Measurements from ENCODE around the gene ZNF143. TPM values are rescaled to one million over a fixed set of nuclear protein-coding genes. Genes with fewer than 3 reads are reported as not detected.
A peak's percentile ranks its signal among the peaks of the same experiment; 100 is the strongest.

ZNF143 gene
- total and polyA plus RNA-seq, 2 of the 4 experiments (the other 2 are of a cell fraction), result 23.8 to 49.6 TPM

DNA sequence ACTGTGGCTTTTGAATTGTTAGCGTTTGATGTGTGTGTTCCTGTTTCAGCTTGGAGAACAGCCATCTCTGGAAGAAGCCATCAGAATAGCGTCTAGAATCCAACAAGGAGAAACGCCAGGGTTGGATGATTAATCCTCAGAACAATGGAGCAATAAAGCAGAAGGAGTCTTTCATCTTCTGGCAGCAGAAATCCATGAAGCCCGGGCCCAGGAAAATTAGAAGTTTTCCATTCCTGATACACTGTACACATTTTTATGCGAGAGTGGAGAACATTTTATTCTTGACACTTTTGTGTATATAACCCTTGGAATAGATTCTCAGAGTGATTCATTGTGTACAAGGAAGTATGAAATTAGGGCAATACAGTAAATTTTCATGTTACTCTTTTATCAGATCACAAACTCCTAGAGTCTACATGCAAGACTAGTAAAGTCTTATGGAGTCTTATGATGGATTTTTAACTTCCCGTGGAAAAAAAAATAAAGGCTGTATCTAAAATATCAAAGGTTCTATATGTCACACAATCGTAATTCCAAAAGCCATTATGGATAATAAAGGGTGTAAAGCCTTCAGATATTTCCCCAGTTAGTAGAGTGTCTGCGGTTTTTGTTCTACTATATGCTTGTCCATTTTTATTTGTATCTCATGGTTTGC is 66.8 kb downstream of the ZNF143 start:
- Histone ChIP-seq H3K27ac (ENCODE audit: insufficient read depth, low read length) (no peak overlapping the region; the same call in 1 of the 2 replicates), H3K56ac (ENCODE audit: extremely low read depth, insufficient read depth, low read length) (0 out of 2 replicates have a peak overlapping the region, but pooled peaks have one; percentile 7), H2BK5ac (ENCODE audit: low read depth, low read length, poor library complexity, severe bottlenecking) (peak overlapping the region; percentile 66), H3K9me1 (ENCODE audit: insufficient read depth, low read length) (peaks cover 3% of the 10 kb centered on the region), H3K14ac (replicated peaks; ENCODE audit: low read depth, low read length) (no peak overlapping the region), H3K4me2 (ENCODE audit: low read depth, low read length) (peak overlapping the region; percentile 37; the same call in 1 of the 2 replicates), H3K4me1 (ENCODE audit: control insufficient read depth, insufficient read depth, low read length) (peaks cover 7% of the 10 kb centered on the region), H3K9ac (ENCODE audit: low read depth, low read length) (peak overlapping the region; percentile 31; the same call in 1 of the 2 replicates), H3K36me3 (ENCODE audit: control insufficient read depth, insufficient read depth, low read length) (peaks cover 2% of the 10 kb centered on the region; the same call in 1 of the 2 replicates), H2AK9ac (replicated peaks; ENCODE audit: low read depth, low read length, poor library complexity) (no peak overlapping the region), H4K20me1 (ENCODE audit: insufficient read depth, low read length) (no peaks in the 10 kb centered on the region), H3K23ac (ENCODE audit: low read depth, low read length) (no peak overlapping the region), H3K27me3 (ENCODE audit: control insufficient read depth, insufficient read depth, low read length) (no peaks in the 10 kb centered on the region), H4K5ac (ENCODE audit: low read depth, low read length) (no peak overlapping the region), H3K4ac (ENCODE audit: low read depth, low read length) (no peak overlapping the region), H3K9me3 (ENCODE audit: control insufficient read depth, insufficient read depth, low read length) (no peaks in the 10 kb centered on the region), H2AFZ (replicated peaks; ENCODE audit: low read length, poor library complexity) (no peak overlapping the region), H3K4me3 (ENCODE audit: insufficient read depth, low read depth, low read length) (no peak overlapping the region; the same call in 1 of the 2 replicates), H3K79me1 (ENCODE audit: low read depth in 1 of 2, low read length in 2 of 2) (peaks cover 0 to 7% of the 10 kb centered on the region in 2 experiments; a peak in 3 of 4 replicates), H2BK20ac (ENCODE audit: low read depth, low read length) (no peak overlapping the region), H4K8ac (ENCODE audit: low read depth in 2 of 2, low read length in 2 of 2) (no peak overlapping the region; a peak in 1 of 4 replicates), H2AK5ac (ENCODE audit: low read depth, low read length) (no peak overlapping the region), H4K91ac (ENCODE audit: insufficient read depth, low read depth, low read length) (no peak overlapping the region), H3K18ac (ENCODE audit: low read depth, low read length) (peak overlapping the region; percentile 43; the same call in 1 of the 2 replicates), H2BK15ac (ENCODE audit: low read depth, low read length) (no peak overlapping the region), H2BK120ac (ENCODE audit: low read depth, low read length) (no peak overlapping the region)
- no CpG with 5 or more reads among the region's 8 CpGs for WGBS, 2 experiments (ENCODE audit: extremely low coverage in 2 of 2, insufficient read length in 1 of 2)
- BruUV-seq (replicated peaks), result no TSS peak
- DNase-seq (peak; percentile 74), ATAC-seq (ENCODE audit: low read depth) (peak; percentile 68)
- ChIA-PET POLR2A (ENCODE audit: unreplicated experiment) (interaction anchor here (0.6 kb wide), 1 partner anchor 782 kb away, joined by 3 read pairs; no protein-coding TSS in a partner anchor), CTCF (no interaction called here)
- in situ Hi-C loops (cut with MboI; ENCODE audit: low sequenced_read_pairs) (no loop called here), intact Hi-C loops (cut with micrococcal nuclease) (no loop called here), dilution Hi-C loops (cut with HindIII; ENCODE audit: low sequenced_read_pairs, unreplicated experiment) (no loop called here)
- TF ChIP-seq RCOR1 (IDR thresholded peaks at IDR 0.05; ENCODE audit: insufficient replicate concordance, low read length), result no peak
- no peak for TF ChIP-seq RFX5 (IDR thresholded peaks at IDR 0.05; ENCODE audit: low read depth, low read length)
- peak; percentile 42 for TF ChIP-seq CEBPB (IDR thresholded peaks at IDR 0.05; ENCODE audit: low read depth, low read length)
- TF ChIP-seq NFE2L2 (IDR thresholded peaks at IDR 0.05; ENCODE audit: low read depth, low read length), result no peak
- TF ChIP-seq BHLHE40 (IDR thresholded peaks at IDR 0.05; ENCODE audit: low read depth, low read length), result no peak
- TF ChIP-seq RAD21 (IDR thresholded peaks at IDR 0.05; ENCODE audit: low read length), result no peak
- TF ChIP-seq MXI1 (IDR thresholded peaks at IDR 0.05; ENCODE audit: borderline replicate concordance, low read depth, low read length), result no peak
